CD4-positive, alpha-beta T cell treated with Interleukin-10 for 1 hour (primary cell): ENCODE results near the gene CACNA1F.

Experiments
- DNase-seq: peaks from one replicate; pipeline ENCODE4 v3.0.0-alpha.2; 2020

CACNA1F gene

GRCh38 chrX:49257074-49257790 is 24.1 kb upstream of the CACNA1F start:
- no peak for DNase-seq

- no peak for DNase-seq
These were observed 23.3 kb upstream of the CACNA1F start for GRCh38 chrX:49256268-49256995.

GRCh38 chrX:49254639-49255038 is 21.5 kb upstream of the CACNA1F start:
- no peak for DNase-seq

GRCh38 chrX:49251325-49251724 is 18.2 kb upstream of the CACNA1F start:
- DNase-seq, result no peak

- DNase-seq, result no peak
These were observed 17.4 kb upstream of the CACNA1F start for GRCh38 chrX:49250578-49250977.

- DNase-seq, result no peak
These were observed 16.9 kb upstream of the CACNA1F start for GRCh38 chrX:49250066-49250465.

GRCh38 chrX:49249616-49250015 is 16.5 kb upstream of the CACNA1F start:
- no peak for DNase-seq

GRCh38 chrX:49249071-49249470 is 15.9 kb upstream of the CACNA1F start:
- no peak for DNase-seq

GRCh38 chrX:49247916-49248811 is 15.0 kb upstream of the CACNA1F start:
- DNase-seq, result no peak

- no peak for DNase-seq
These were observed 14.2 kb upstream of the CACNA1F start for GRCh38 chrX:49247346-49247745.

- DNase-seq, result no peak
These were observed 13.4 kb upstream of the CACNA1F start for GRCh38 chrX:49246541-49246940.

- DNase-seq, result no peak
These were observed 11.1 kb upstream of the CACNA1F start for GRCh38 chrX:49244207-49244606.

- DNase-seq, result no peak
These were observed 10.0 kb upstream of the CACNA1F start for GRCh38 chrX:49243166-49243565.

- DNase-seq, result no peak
These were observed 9.5 kb upstream of the CACNA1F start for GRCh38 chrX:49242545-49243066.

GRCh38 chrX:49238735-49239134 is 5.6 kb upstream of the CACNA1F start:
- no peak for DNase-seq

- no peak for DNase-seq
These were observed 3.9 kb upstream of the CACNA1F start for GRCh38 chrX:49237060-49237459.

GRCh38 chrX:49233887-49234555 is 881 bp upstream of the CACNA1F start:
- DNase-seq, result no peak

GRCh38 chrX:49232525-49232924 is 615 bp downstream of the CACNA1F start:
- no peak for DNase-seq

- DNase-seq, result no peak
These were observed 1.7 kb downstream of the CACNA1F start for GRCh38 chrX:49231333-49232000.

- peak; percentile 68 for DNase-seq
These were observed 2.5 kb downstream of the CACNA1F start for GRCh38 chrX:49230500-49231232.

GRCh38 chrX:49228185-49228584 is 5.0 kb downstream of the CACNA1F start:
- no peak for DNase-seq
